ENCODE results near the gene PADI2. TPM values are rescaled to one million over a fixed set of nuclear protein-coding genes. Genes with fewer than 3 reads are reported as not detected.

The PADI2 gene
- total and polyA plus RNA-seq, 4 donors, result 0.25 to 2.4 (median 0.96) TPM

DNA sequence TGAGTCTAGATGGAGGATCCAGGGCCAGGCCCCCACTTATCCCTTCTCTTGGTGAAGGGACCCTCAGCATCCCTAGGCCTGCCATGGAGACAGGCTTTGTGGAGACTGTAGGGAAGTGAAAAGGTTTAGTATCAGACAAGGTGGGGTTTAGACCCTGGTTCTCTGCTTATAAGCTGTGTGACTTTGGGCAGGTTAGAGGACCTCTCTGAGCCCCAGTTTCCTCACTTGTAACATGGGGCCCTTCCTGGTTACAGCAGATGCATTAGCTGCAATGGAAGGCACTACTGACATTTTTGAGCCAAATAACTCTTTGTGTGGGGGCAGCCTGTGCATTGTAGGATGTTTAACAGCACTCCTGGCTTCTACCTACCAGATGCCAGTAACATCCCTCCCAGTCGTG, 22.7 kb downstream of the PADI2 start:
- H3K9me3 ChIP-seq (ENCODE audit: control insufficient read depth in 4 of 4, low read length in 3 of 4), result peaks cover 0 to 1% (median 0%) of the 10 kb centered on the region in 4 donors
- DNase-seq (ENCODE audit: low spot score), result no peak
- H3K36me3 ChIP-seq (ENCODE audit: control insufficient read depth in 4 of 4, insufficient read depth in 3 of 4, low read depth in 1 of 4, low read length in 3 of 4), result no peaks in the 10 kb centered on the region
- no peaks in the 10 kb centered on the region for H3K27me3 ChIP-seq (ENCODE audit: control insufficient read depth in 4 of 4, insufficient read depth in 4 of 4, low read length in 3 of 4)
- peaks cover 0 to 2% (median under 1%) of the 10 kb centered on the region in 4 donors for H3K4me1 ChIP-seq (ENCODE audit: control insufficient read depth in 4 of 4, insufficient read depth in 4 of 4, low read length in 3 of 4)
- H3K4me3 ChIP-seq (ENCODE audit: low read depth in 1 of 3, low read length in 3 of 3), result no peak overlapping the region
- H3K9ac ChIP-seq (ENCODE audit: low read depth in 1 of 2, low read length in 2 of 2), result no peak overlapping the region
- no peak for TF ChIP-seq SP1 (IDR thresholded peaks at IDR 0.05)
- no peak for TF ChIP-seq EGR1 (IDR thresholded peaks at IDR 0.05; ENCODE audit: low read depth in 2 of 2)
- no peak for TF ChIP-seq HNF4A (conservative IDR thresholded peaks at IDR 0.05)
- TF ChIP-seq, protein P1, sequence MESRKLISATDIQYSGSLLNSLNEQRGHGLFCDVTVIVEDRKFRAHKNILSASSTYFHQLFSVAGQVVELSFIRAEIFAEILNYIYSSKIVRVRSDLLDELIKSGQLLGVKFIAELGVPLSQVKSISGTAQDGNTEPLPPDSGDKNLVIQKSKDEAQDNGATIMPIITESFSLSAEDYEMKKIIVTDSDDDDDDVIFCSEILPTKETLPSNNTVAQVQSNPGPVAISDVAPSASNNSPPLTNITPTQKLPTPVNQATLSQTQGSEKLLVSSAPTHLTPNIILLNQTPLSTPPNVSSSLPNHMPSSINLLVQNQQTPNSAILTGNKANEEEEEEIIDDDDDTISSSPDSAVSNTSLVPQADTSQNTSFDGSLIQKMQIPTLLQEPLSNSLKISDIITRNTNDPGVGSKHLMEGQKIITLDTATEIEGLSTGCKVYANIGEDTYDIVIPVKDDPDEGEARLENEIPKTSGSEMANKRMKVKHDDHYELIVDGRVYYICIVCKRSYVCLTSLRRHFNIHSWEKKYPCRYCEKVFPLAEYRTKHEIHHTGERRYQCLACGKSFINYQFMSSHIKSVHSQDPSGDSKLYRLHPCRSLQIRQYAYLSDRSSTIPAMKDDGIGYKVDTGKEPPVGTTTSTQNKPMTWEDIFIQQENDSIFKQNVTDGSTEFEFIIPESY (IDR thresholded peaks at IDR 0.05), result no peak
- TF ChIP-seq, protein P2, sequence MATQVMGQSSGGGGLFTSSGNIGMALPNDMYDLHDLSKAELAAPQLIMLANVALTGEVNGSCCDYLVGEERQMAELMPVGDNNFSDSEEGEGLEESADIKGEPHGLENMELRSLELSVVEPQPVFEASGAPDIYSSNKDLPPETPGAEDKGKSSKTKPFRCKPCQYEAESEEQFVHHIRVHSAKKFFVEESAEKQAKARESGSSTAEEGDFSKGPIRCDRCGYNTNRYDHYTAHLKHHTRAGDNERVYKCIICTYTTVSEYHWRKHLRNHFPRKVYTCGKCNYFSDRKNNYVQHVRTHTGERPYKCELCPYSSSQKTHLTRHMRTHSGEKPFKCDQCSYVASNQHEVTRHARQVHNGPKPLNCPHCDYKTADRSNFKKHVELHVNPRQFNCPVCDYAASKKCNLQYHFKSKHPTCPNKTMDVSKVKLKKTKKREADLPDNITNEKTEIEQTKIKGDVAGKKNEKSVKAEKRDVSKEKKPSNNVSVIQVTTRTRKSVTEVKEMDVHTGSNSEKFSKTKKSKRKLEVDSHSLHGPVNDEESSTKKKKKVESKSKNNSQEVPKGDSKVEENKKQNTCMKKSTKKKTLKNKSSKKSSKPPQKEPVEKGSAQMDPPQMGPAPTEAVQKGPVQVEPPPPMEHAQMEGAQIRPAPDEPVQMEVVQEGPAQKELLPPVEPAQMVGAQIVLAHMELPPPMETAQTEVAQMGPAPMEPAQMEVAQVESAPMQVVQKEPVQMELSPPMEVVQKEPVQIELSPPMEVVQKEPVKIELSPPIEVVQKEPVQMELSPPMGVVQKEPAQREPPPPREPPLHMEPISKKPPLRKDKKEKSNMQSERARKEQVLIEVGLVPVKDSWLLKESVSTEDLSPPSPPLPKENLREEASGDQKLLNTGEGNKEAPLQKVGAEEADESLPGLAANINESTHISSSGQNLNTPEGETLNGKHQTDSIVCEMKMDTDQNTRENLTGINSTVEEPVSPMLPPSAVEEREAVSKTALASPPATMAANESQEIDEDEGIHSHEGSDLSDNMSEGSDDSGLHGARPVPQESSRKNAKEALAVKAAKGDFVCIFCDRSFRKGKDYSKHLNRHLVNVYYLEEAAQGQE (IDR thresholded peaks at IDR 0.05), result no peak
- TF ChIP-seq GABPA (IDR thresholded peaks at IDR 0.05 in 1 of 2, conservative IDR thresholded peaks at IDR 0.05 in 1 of 2), result no peak
- no peak for TF ChIP-seq FOXA1 (IDR thresholded peaks at IDR 0.05)
- TF ChIP-seq HNF4G (IDR thresholded peaks at IDR 0.05), result no peak
- TF ChIP-seq, protein P3, sequence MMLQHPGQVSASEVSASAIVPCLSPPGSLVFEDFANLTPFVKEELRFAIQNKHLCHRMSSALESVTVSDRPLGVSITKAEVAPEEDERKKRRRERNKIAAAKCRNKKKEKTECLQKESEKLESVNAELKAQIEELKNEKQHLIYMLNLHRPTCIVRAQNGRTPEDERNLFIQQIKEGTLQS (IDR thresholded peaks at IDR 0.05), result no peak
- no peak for TF ChIP-seq YY1 (IDR thresholded peaks at IDR 0.05)
- TF ChIP-seq, protein P4, sequence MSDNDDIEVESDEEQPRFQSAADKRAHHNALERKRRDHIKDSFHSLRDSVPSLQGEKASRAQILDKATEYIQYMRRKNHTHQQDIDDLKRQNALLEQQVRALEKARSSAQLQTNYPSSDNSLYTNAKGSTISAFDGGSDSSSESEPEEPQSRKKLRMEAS (IDR thresholded peaks at IDR 0.05), result no peak
- TF ChIP-seq RXRA (IDR thresholded peaks at IDR 0.05), result no peak
- TF ChIP-seq, protein P5, sequence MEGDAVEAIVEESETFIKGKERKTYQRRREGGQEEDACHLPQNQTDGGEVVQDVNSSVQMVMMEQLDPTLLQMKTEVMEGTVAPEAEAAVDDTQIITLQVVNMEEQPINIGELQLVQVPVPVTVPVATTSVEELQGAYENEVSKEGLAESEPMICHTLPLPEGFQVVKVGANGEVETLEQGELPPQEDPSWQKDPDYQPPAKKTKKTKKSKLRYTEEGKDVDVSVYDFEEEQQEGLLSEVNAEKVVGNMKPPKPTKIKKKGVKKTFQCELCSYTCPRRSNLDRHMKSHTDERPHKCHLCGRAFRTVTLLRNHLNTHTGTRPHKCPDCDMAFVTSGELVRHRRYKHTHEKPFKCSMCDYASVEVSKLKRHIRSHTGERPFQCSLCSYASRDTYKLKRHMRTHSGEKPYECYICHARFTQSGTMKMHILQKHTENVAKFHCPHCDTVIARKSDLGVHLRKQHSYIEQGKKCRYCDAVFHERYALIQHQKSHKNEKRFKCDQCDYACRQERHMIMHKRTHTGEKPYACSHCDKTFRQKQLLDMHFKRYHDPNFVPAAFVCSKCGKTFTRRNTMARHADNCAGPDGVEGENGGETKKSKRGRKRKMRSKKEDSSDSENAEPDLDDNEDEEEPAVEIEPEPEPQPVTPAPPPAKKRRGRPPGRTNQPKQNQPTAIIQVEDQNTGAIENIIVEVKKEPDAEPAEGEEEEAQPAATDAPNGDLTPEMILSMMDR (IDR thresholded peaks at IDR 0.05; ENCODE audit: low read depth, low read length, missing input control), result no peak
- no peak for TF ChIP-seq RAD21 (IDR thresholded peaks at IDR 0.05)
- no peak for TF ChIP-seq JUND (IDR thresholded peaks at IDR 0.05)
- TF ChIP-seq FOXA2 (IDR thresholded peaks at IDR 0.05), result no peak
- TF ChIP-seq NR2F2 (IDR thresholded peaks at IDR 0.05), result no peak
- no peak for TF ChIP-seq TAF1 (conservative IDR thresholded peaks at IDR 0.05)
- 3% methylated on average over 1 of the region's 1 CpG for WGBS
- no peak overlapping the region for H3K27ac ChIP-seq (ENCODE audit: low read depth in 1 of 2, low read length in 2 of 2)

All from liver (tissue), 9 donors.